K562 (cell line): ENCODE measurements around the gene SPINT2. TPM values are rescaled to one million over a fixed set of nuclear protein-coding genes. Genes with fewer than 3 reads are reported as not detected.

Experiments used
- ATAC-seq: fragments of 200-7000 bp; cut with Tn5 transposase; 3 replicates; pipeline ENCODE4 v1.9.1; 2020; ENCODE audit warnings: moderate library complexity
- BruUV-seq: library from RNA; stranded (reverse); fragments of 400-500 nt; replicated peaks from 2 replicates; lab custom pipeline; 2021; lab: Mats Ljungman, UMichigan
- CTCF ChIA-PET: fragments of 300-600 bp; formaldehyde crosslinking; extraction: SDS; loops from one replicate; lab custom pipeline; 2021; ENCODE audit warnings: low intra/inter-chr PET ratio; lab: Yijun Ruan, JAX
- POLR2A ChIA-PET: fragments of 300-600, 350-650 bp; sonication (Branson Sonifier 250); formaldehyde crosslinking; extraction: SDS; loops from one replicate; lab custom pipeline; 2021; ENCODE audit warnings: antibody characterized with exemption, inconsistent platforms; lab: Yijun Ruan, JAX
- DNase-seq, 4 experiments: peaks; one replicate each; pipeline versions ENCODE4 v3.0.0 to v3.0.0-alpha.2; 2011 to 2018; ENCODE audit warnings: low spot score in 3 of 4, mixed read lengths in 3 of 4; ENCODE audit errors: extremely low read depth in 1 of 4
- FAIRE-seq: peaks from 2 replicates; lab custom pipeline; 2011; peaks lifted over from hg19 to GRCh38; lab: Jason Lieb, UNC
- H2AFZ ChIP-seq: 2 replicates; pipeline ENCODE4 v1.6.0; 2011; ENCODE audit warnings: low read depth, low read length, control low read depth, inconsistent platforms
- H3K27ac ChIP-seq: fragments of 200-600 bp; 3 replicates; pipeline ENCODE4 v1.8.0; 2011; ENCODE audit warnings: low read depth, mild to moderate bottlenecking, control low read depth, inconsistent platforms, low read length, moderate library complexity, mixed read lengths; ENCODE audit errors: extremely low read depth
- H3K27me3 ChIP-seq, 2 experiments: fragments of 300-600 bp in 1 of 2; 2 replicates in 1 of 2; 3 replicates in 1 of 2; pipeline versions ENCODE4 v1.6.0 to v1.8.0; 2011; ENCODE audit warnings: inconsistent platforms in 2 of 2, low read length in 2 of 2, mild to moderate bottlenecking in 1 of 2, mixed read lengths in 1 of 2, moderate library complexity in 1 of 2; ENCODE audit not compliant: control insufficient read depth in 2 of 2, insufficient read depth in 2 of 2
- H3K36me3 ChIP-seq: fragments of 300-600 bp; 3 replicates; pipeline ENCODE4 v1.8.0; 2011; ENCODE audit warnings: mild to moderate bottlenecking, low read length, inconsistent platforms; ENCODE audit not compliant: control insufficient read depth, insufficient read depth
- H3K4me1 ChIP-seq, 2 experiments: fragments of 200-600 bp in 1 of 2; replicated peaks in 1 of 2; 2 replicates in 1 of 2; 3 replicates in 1 of 2; pipeline versions ENCODE4 v1.5.1 to v1.8.0; 2011; ENCODE audit warnings: inconsistent platforms in 2 of 2, low read length in 2 of 2, mild to moderate bottlenecking in 1 of 2, mixed read lengths in 1 of 2, moderate library complexity in 1 of 2; ENCODE audit not compliant: control insufficient read depth in 2 of 2, insufficient read depth in 2 of 2
- H3K4me2 ChIP-seq: 2 replicates; pipeline ENCODE4 v1.6.1; 2011; ENCODE audit warnings: low read length, control low read depth, inconsistent platforms, mixed read lengths; ENCODE audit not compliant: insufficient read depth
- H3K4me3 ChIP-seq: fragments of 200-600 bp; sonication (generic), shearing (Covaris generic); 2 replicates; pipeline ENCODE4 v1.5.1; 2016; ENCODE audit warnings: control low read depth, inconsistent platforms
- H3K79me2 ChIP-seq: fragments of 200-600 bp; 3 replicates; pipeline ENCODE4 v1.8.0; 2011; ENCODE audit warnings: low read length, inconsistent platforms; ENCODE audit not compliant: control insufficient read depth, insufficient read depth
- H3K9ac ChIP-seq, 2 experiments: 2 replicates each; pipeline versions ENCODE4 v1.6.0 to v1.6.1; 2011; ENCODE audit warnings: low read depth in 2 of 2, low read length in 2 of 2, control low read depth in 1 of 2, inconsistent platforms in 1 of 2, mild to moderate bottlenecking in 1 of 2, mixed read lengths in 1 of 2; ENCODE audit not compliant: insufficient read depth in 1 of 2
- H3K9me1 ChIP-seq: one replicate; pipeline ENCODE4 v1.6.0; 2011; ENCODE audit warnings: inconsistent platforms, mild to moderate bottlenecking, low read length, moderate library complexity; ENCODE audit not compliant: control insufficient read depth, insufficient read depth
- H3K9me3 ChIP-seq: replicated peaks from 2 replicates; pipeline ENCODE4 v1.5.1; 2011; ENCODE audit warnings: low read depth, low read length, inconsistent platforms; ENCODE audit not compliant: control insufficient read depth, insufficient read depth
- H4K20me1 ChIP-seq: replicated peaks from 2 replicates; pipeline ENCODE4 v1.6.1; 2011; ENCODE audit warnings: low read length, inconsistent platforms, mixed read lengths; ENCODE audit not compliant: control insufficient read depth, insufficient read depth
- FOSL1 ChIP-seq: fragments of 200-800 bp; sonication (Bioruptor generic); conservative IDR thresholded peaks from 2 replicates; pipeline ENCODE4 v1.6.1; 2016; ENCODE audit warnings: missing genetic modification characterization, missing compliant biosample characterization
- MAFF ChIP-seq: IDR thresholded peaks from 2 replicates; pipeline ENCODE4 v1.6.1; 2012; ENCODE audit warnings: low read length, improper control_type of control experiment
- PBX2 ChIP-seq, 2 experiments: IDR thresholded peaks in 1 of 2; conservative IDR thresholded peaks in 1 of 2; 2 replicates each; pipeline ENCODE4 v1.6.1; 2016; ENCODE audit warnings: low read depth in 2 of 2, mild to moderate bottlenecking in 1 of 2, missing compliant biosample characterization in 1 of 2, missing genetic modification characterization in 1 of 2, moderate library complexity in 1 of 2
- POLR3G ChIP-seq: IDR thresholded peaks from 2 replicates; pipeline ENCODE4 v1.6.1; 2011; ENCODE audit not compliant: insufficient read length, insufficient replicate concordance; ENCODE audit errors: extremely low read depth
- PRDM10 ChIP-seq: fragments of 450-650 bp; IDR thresholded peaks from 2 replicates; pipeline ENCODE4 v1.6.1; 2018; ENCODE audit not compliant: partially characterized antibody
- RERE ChIP-seq: sonication (generic); formaldehyde crosslinking; IDR thresholded peaks from 2 replicates; pipeline ENCODE4 v1.8.0; 2023; ENCODE audit warnings: missing genetic modification reagents, mild to moderate bottlenecking, borderline replicate concordance
- XRCC3 ChIP-seq: fragments of 450-650 bp; IDR thresholded peaks from 2 replicates; pipeline ENCODE4 v1.6.1; 2017; ENCODE audit warnings: mild to moderate bottlenecking, moderate library complexity
- WGBS: fragments of 100-300 bp; shearing (Covaris generic); methylation state at CpG from one replicate; pipeline ENCODE4 v1.1.6; 2016; ENCODE audit warnings: low coverage, mixed read lengths; ENCODE audit not compliant: insufficient coverage; ENCODE audit errors: missing lambda C conversion rate; 5-methylcytosine and 5-hydroxymethylcytosine counted together
- in situ Hi-C: fragments of 300-500 bp; cut with MboI; formaldehyde crosslinking; loops from 4 replicates; pipeline ENCODE4 v1.15.0; 2018; ENCODE audit warnings: inconsistent platforms, mixed read lengths
- intact Hi-C: fragments of 100-400 bp; cut with micrococcal nuclease; formaldehyde crosslinking; loops from 2 replicates; pipeline ENCODE4 v1.14.2; 2022
- polyA plus RNA-seq, 8 experiments: library from polyadenylated mRNA; depleted of rRNA in 4 of 8; stranded (reverse) in 5 of 8; unstranded in 3 of 8; fragments of >200 nt; fragmentation: Nextera tagmentation in 2 of 8; fragmentation: Illumina TruSeq in 1 of 8; extraction: Ambion mirVana in 2 of 8; extraction: Trizol in 1 of 8; gene quantifications; 2 replicates each; pipeline versions ENCODE4 v1.2.1 to v1.2.3, GENCODE V29; 2011 to 2014; ENCODE audit warnings: inconsistent platforms in 1 of 8, missing spikeins in 1 of 8
- total RNA-seq, 7 experiments: library from RNA; depleted of rRNA in 6 of 7; stranded (reverse); fragments of >200 nt in 6 of 7; fragmentation: Illumina TruSeq in 2 of 7; extraction: Trizol in 2 of 7; gene quantifications; 2 replicates each; pipeline versions ENCODE4 v1.2.1 to v1.2.3, GENCODE V29; 2011 to 2021; ENCODE audit warnings: low replicate concordance in 1 of 7

Gene SPINT2
- total and polyA plus RNA-seq, 9 of the 15 experiments (the other 6 are each of a cell fraction or from before 2014, with no cell fraction given) = 0.65 to 4.5 (median 3.4) TPM

- H2AFZ ChIP-seq = no peak overlapping the region
- no peak overlapping the region for H3K9ac ChIP-seq
- peaks cover 2 to 6% of the 10 kb centered on the region in 2 experiments; a peak in 2 of 5 replicates for H3K27me3 ChIP-seq
- DNase-seq (no peak), FAIRE-seq (no peak), ATAC-seq (no peak)
- POLR2A ChIA-PET = no interaction called here
- no peaks in the 10 kb centered on the region for H3K9me1 ChIP-seq
- no peaks in the 10 kb centered on the region for H3K9me3 ChIP-seq
- H3K36me3 ChIP-seq = no peaks in the 10 kb centered on the region
- no peak overlapping the region for H3K27ac ChIP-seq
- in situ Hi-C loops = loop anchor here (10.0 kb wide), 1 partner anchor 383 kb away; the partner anchor contains the start of genes EIF3K and MAP4K1
- intact Hi-C loops = no loop called here
- H3K4me2 ChIP-seq = no peak overlapping the region
- CTCF ChIA-PET = no interaction called here
- H3K4me1 ChIP-seq = peaks cover 0 to 27% of the 10 kb centered on the region in 2 experiments; a peak in 3 of 5 replicates
- no peaks in the 10 kb centered on the region for H3K79me2 ChIP-seq
- no peaks in the 10 kb centered on the region for H4K20me1 ChIP-seq
- no TSS peak for BruUV-seq
- TF ChIP-seq RERE (CRISPR knock-in tag) = no peak
- TF ChIP-seq POLR3G = no peak
- TF ChIP-seq PRDM10 = no peak
- TF ChIP-seq XRCC3 = no peak
- no peak for TF ChIP-seq PBX2 (CRISPR knock-in tag; IDR thresholded peaks at IDR 0.05; ENCODE audit: low read depth)
- TF ChIP-seq PBX2 (tag; conservative IDR thresholded peaks at IDR 0.05; ENCODE audit: low read depth) = no peak
- no peak for TF ChIP-seq FOSL1 (tag)
- TF ChIP-seq MAFF = no peak
- 3% methylated on average over 7 of the region's 7 CpGs for WGBS
- no peak overlapping the region for H3K4me3 ChIP-seq
These were observed 32.5 kb upstream of the SPINT2 start for GRCh38 chr19:38231918-38232317.
